NCI-H2029 (cell line): ENCODE measurements around the gene LMNB1.
A peak's percentile ranks its signal among the peaks of the same experiment; 100 is the strongest.
"Not testable (repeated sequence)": the region's sequence is repeated elsewhere in the genome, so short reads cannot be mapped to it uniquely, and the experiment has no call there.

Experiments used
- DNase-seq: peaks from one replicate; lab custom pipeline; 2025; lab: John Stamatoyannopoulos, UW

LMNB1 gene

GRCh38 chr5:126776499-126777256, at the start of gene LMNB1:
TSS of gene LMNB1 (plus strand) at chr5:126777136. CDS start at chr5:126777509, 373 bp downstream.
- DNase-seq = peak; percentile 97

GRCh38 chr5:126732716-126733115, 44.2 kb upstream of the LMNB1 start:
- DNase-seq = no peak

GRCh38 chr5:126734573-126734972, 42.4 kb upstream of the LMNB1 start:
- not testable (repeated sequence) for DNase-seq

- DNase-seq = no peak
Observed at GRCh38 chr5:126736141-126736540, 40.8 kb upstream of the LMNB1 start.

GRCh38 chr5:126741361-126741760, 35.6 kb upstream of the LMNB1 start:
- no peak for DNase-seq

GRCh38 chr5:126742425-126742824, 34.5 kb upstream of the LMNB1 start:
- DNase-seq = no peak

- no peak for DNase-seq
Observed at GRCh38 chr5:126744836-126745235, 32.1 kb upstream of the LMNB1 start.

- DNase-seq = peak; percentile 74
Observed at GRCh38 chr5:126745259-126745992, 31.5 kb upstream of the LMNB1 start.

- DNase-seq = no peak
Observed at GRCh38 chr5:126746290-126746689, 30.6 kb upstream of the LMNB1 start.

GRCh38 chr5:126752081-126752785, 24.7 kb upstream of the LMNB1 start:
- DNase-seq = no peak

- DNase-seq = no peak
Observed at GRCh38 chr5:126753227-126753626, 23.7 kb upstream of the LMNB1 start.

- no peak for DNase-seq
Observed at GRCh38 chr5:126754609-126755008, 22.3 kb upstream of the LMNB1 start.

GRCh38 chr5:126755593-126755992, 21.3 kb upstream of the LMNB1 start:
- DNase-seq = no peak

- no peak for DNase-seq
Observed at GRCh38 chr5:126757713-126758357, 19.1 kb upstream of the LMNB1 start.

GRCh38 chr5:126763371-126763770, 13.6 kb upstream of the LMNB1 start:
- DNase-seq = no peak

GRCh38 chr5:126769703-126770102, 7.2 kb upstream of the LMNB1 start:
- DNase-seq = no peak

- DNase-seq = not testable (repeated sequence)
Observed at GRCh38 chr5:126773536-126773935, 3.4 kb upstream of the LMNB1 start.

GRCh38 chr5:126774595-126774994, 2.3 kb upstream of the LMNB1 start:
- DNase-seq = not testable (repeated sequence)

- peak; percentile 58 for DNase-seq
Observed at GRCh38 chr5:126777257-126777974, 480 bp downstream of the LMNB1 start.

- DNase-seq = peak; percentile 94
Observed at GRCh38 chr5:126777975-126778674, 1.2 kb downstream of the LMNB1 start.
